ENCODE data around the gene NOTCH2.
"Not testable (repeated sequence)": the region's sequence is repeated elsewhere in the genome, so short reads cannot be mapped to it uniquely, and the experiment has no call there.

The NOTCH2 gene

GRCh38 chr1:120069067-120069919, at the start of gene NOTCH2:
Gene NOTCH2 (minus strand): TSS chr1:120069662. CDS start chr1:120069406, 256 bp downstream.
- H3K36me3 Mint-ChIP-seq (ENCODE audit: low read depth); H3K9me3 Mint-ChIP-seq; H3K27ac Mint-ChIP-seq; H3K4me1 Mint-ChIP-seq (ENCODE audit: low read depth); H3K27me3 Mint-ChIP-seq (ENCODE audit: low read depth): not testable (repeated sequence)
- peak within 1 kb of the TSS; percentile 60 for H3K4me3 Mint-ChIP-seq

- not testable (repeated sequence) for H3K27me3 Mint-ChIP-seq (ENCODE audit: low read depth); H3K27ac Mint-ChIP-seq; H3K9me3 Mint-ChIP-seq; H3K4me3 Mint-ChIP-seq; H3K36me3 Mint-ChIP-seq (ENCODE audit: low read depth); H3K4me1 Mint-ChIP-seq (ENCODE audit: low read depth)
Observed at GRCh38 chr1:120117371-120118177, 48.1 kb upstream of the NOTCH2 start.

GRCh38 chr1:120116094-120116493, 46.6 kb upstream of the NOTCH2 start:
- H3K4me1 Mint-ChIP-seq (ENCODE audit: low read depth); H3K27ac Mint-ChIP-seq; H3K9me3 Mint-ChIP-seq; H3K36me3 Mint-ChIP-seq (ENCODE audit: low read depth); H3K4me3 Mint-ChIP-seq; H3K27me3 Mint-ChIP-seq (ENCODE audit: low read depth): not testable (repeated sequence)

GRCh38 chr1:120113134-120113533, 43.7 kb upstream of the NOTCH2 start:
- H3K4me3 Mint-ChIP-seq; H3K4me1 Mint-ChIP-seq (ENCODE audit: low read depth); H3K27ac Mint-ChIP-seq; H3K36me3 Mint-ChIP-seq (ENCODE audit: low read depth); H3K27me3 Mint-ChIP-seq (ENCODE audit: low read depth); H3K9me3 Mint-ChIP-seq: not testable (repeated sequence)

- H3K4me3 Mint-ChIP-seq; H3K9me3 Mint-ChIP-seq; H3K4me1 Mint-ChIP-seq (ENCODE audit: low read depth); H3K36me3 Mint-ChIP-seq (ENCODE audit: low read depth); H3K27ac Mint-ChIP-seq; H3K27me3 Mint-ChIP-seq (ENCODE audit: low read depth): not testable (repeated sequence)
Observed at GRCh38 chr1:120112212-120112611, 42.8 kb upstream of the NOTCH2 start.

- not testable (repeated sequence) for H3K27ac Mint-ChIP-seq; H3K36me3 Mint-ChIP-seq (ENCODE audit: low read depth); H3K4me3 Mint-ChIP-seq; H3K4me1 Mint-ChIP-seq (ENCODE audit: low read depth); H3K27me3 Mint-ChIP-seq (ENCODE audit: low read depth); H3K9me3 Mint-ChIP-seq
Observed at GRCh38 chr1:120111771-120112170, 42.3 kb upstream of the NOTCH2 start.

GRCh38 chr1:120111008-120111407, 41.5 kb upstream of the NOTCH2 start:
- not testable (repeated sequence) for H3K36me3 Mint-ChIP-seq (ENCODE audit: low read depth); H3K27me3 Mint-ChIP-seq (ENCODE audit: low read depth); H3K4me3 Mint-ChIP-seq; H3K4me1 Mint-ChIP-seq (ENCODE audit: low read depth); H3K27ac Mint-ChIP-seq; H3K9me3 Mint-ChIP-seq

- H3K27me3 Mint-ChIP-seq (ENCODE audit: low read depth); H3K27ac Mint-ChIP-seq; H3K9me3 Mint-ChIP-seq; H3K4me3 Mint-ChIP-seq; H3K36me3 Mint-ChIP-seq (ENCODE audit: low read depth): not testable (repeated sequence)
- peaks cover 11% of the 10 kb centered on the region for H3K4me1 Mint-ChIP-seq (ENCODE audit: low read depth)
Observed at GRCh38 chr1:120109656-120110055, 40.2 kb upstream of the NOTCH2 start.

- H3K27ac Mint-ChIP-seq; H3K36me3 Mint-ChIP-seq (ENCODE audit: low read depth); H3K27me3 Mint-ChIP-seq (ENCODE audit: low read depth); H3K9me3 Mint-ChIP-seq; H3K4me3 Mint-ChIP-seq: not testable (repeated sequence)
- peaks cover 14% of the 10 kb centered on the region for H3K4me1 Mint-ChIP-seq (ENCODE audit: low read depth)
Observed at GRCh38 chr1:120109180-120109579, 39.7 kb upstream of the NOTCH2 start.

- H3K27me3 Mint-ChIP-seq (ENCODE audit: low read depth); H3K36me3 Mint-ChIP-seq (ENCODE audit: low read depth); H3K9me3 Mint-ChIP-seq: not testable (repeated sequence)
- H3K27ac Mint-ChIP-seq: peak overlapping the region; percentile 80
- H3K4me1 Mint-ChIP-seq (ENCODE audit: low read depth): peaks cover 13% of the 10 kb centered on the region
- peak overlapping the region; percentile 51 for H3K4me3 Mint-ChIP-seq
Observed at GRCh38 chr1:120105288-120105687, 35.8 kb upstream of the NOTCH2 start.

- not testable (repeated sequence) for H3K27ac Mint-ChIP-seq; H3K4me3 Mint-ChIP-seq; H3K27me3 Mint-ChIP-seq (ENCODE audit: low read depth); H3K9me3 Mint-ChIP-seq; H3K36me3 Mint-ChIP-seq (ENCODE audit: low read depth)
- H3K4me1 Mint-ChIP-seq (ENCODE audit: low read depth): peaks cover 17% of the 10 kb centered on the region
Observed at GRCh38 chr1:120103768-120104167, 34.3 kb upstream of the NOTCH2 start.

GRCh38 chr1:120101593-120101992, 32.1 kb upstream of the NOTCH2 start:
- H3K4me1 Mint-ChIP-seq (ENCODE audit: low read depth): peaks cover 17% of the 10 kb centered on the region
- not testable (repeated sequence) for H3K27me3 Mint-ChIP-seq (ENCODE audit: low read depth); H3K36me3 Mint-ChIP-seq (ENCODE audit: low read depth); H3K4me3 Mint-ChIP-seq; H3K27ac Mint-ChIP-seq; H3K9me3 Mint-ChIP-seq

- not testable (repeated sequence) for H3K4me3 Mint-ChIP-seq; H3K27me3 Mint-ChIP-seq (ENCODE audit: low read depth); H3K9me3 Mint-ChIP-seq; H3K27ac Mint-ChIP-seq; H3K36me3 Mint-ChIP-seq (ENCODE audit: low read depth)
- peaks cover 14% of the 10 kb centered on the region for H3K4me1 Mint-ChIP-seq (ENCODE audit: low read depth)
Observed at GRCh38 chr1:120100590-120100989, 31.1 kb upstream of the NOTCH2 start.

GRCh38 chr1:120098986-120099759, 29.7 kb upstream of the NOTCH2 start:
- H3K27me3 Mint-ChIP-seq (ENCODE audit: low read depth); H3K4me3 Mint-ChIP-seq; H3K4me1 Mint-ChIP-seq (ENCODE audit: low read depth); H3K27ac Mint-ChIP-seq; H3K36me3 Mint-ChIP-seq (ENCODE audit: low read depth); H3K9me3 Mint-ChIP-seq: not testable (repeated sequence)
